ENCODE results near the gene HIBADH.
A peak's percentile ranks its signal among the peaks of the same experiment; 100 is the strongest.
"Not testable (repeated sequence)": the region's sequence is repeated elsewhere in the genome, so short reads cannot be mapped to it uniquely, and the experiment has no call there.

HIBADH gene

GRCh38 chr7:27533652-27534081 is 129.0 kb downstream of the HIBADH start:
- no peak for DNase-seq

GRCh38 chr7:27532314-27532713 is 130.4 kb downstream of the HIBADH start:
- DNase-seq, result no peak

- no peak for DNase-seq
Observed at GRCh38 chr7:27527348-27527714, 135.4 kb downstream of the HIBADH start.

- no peak for DNase-seq
Observed at GRCh38 chr7:27526611-27527347, 135.9 kb downstream of the HIBADH start.

GRCh38 chr7:27526131-27526530 is 136.6 kb downstream of the HIBADH start:
- DNase-seq, result no peak

GRCh38 chr7:27523321-27523720 is 139.4 kb downstream of the HIBADH start:
- DNase-seq, result no peak

GRCh38 chr7:27522566-27522965 is 140.1 kb downstream of the HIBADH start:
- no peak for DNase-seq

- no peak for DNase-seq
Observed at GRCh38 chr7:27520815-27521790, 141.6 kb downstream of the HIBADH start.

- DNase-seq, result no peak
Observed at GRCh38 chr7:27519793-27520469, 142.8 kb downstream of the HIBADH start.

DNA sequence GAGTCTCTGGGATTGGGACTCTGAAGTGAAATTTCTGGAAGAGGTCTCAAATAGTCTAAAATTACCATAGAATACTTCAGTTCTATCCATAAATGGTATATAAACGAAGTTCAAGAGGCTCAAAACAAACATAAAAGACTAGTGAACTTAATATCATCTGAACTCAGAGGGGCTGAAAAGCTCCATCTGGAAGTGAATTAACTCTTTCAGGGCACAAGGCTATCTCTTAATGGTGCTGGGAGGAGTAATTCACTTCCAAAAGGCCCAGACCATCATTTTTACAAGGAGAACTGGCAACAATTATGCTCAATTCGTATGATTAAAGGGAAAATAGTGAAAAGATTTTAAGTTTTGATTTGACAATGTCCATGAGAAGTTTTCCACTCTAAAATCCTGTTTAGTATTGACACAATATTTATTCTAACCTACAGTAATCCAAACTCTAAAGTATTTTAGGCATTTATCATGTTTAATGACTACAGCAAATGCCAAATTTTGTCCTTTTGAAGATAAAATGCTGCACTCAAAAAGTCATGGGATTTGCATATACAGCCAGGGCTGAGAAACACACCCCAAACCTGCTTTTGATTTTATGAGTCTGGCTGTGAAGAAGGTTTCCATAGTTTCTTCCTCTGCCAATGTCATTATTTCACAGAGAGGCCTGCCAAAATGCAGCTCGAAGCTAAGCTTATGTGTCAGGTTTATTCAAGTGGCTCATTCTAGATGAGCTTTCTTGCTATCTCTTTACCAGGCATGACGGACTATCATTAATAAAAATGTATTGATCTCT is 143.9 kb downstream of the HIBADH start:
- DNase-seq, result no peak

- DNase-seq, result peak; percentile 73
Observed at GRCh38 chr7:27516421-27516820, 146.3 kb downstream of the HIBADH start.

GRCh38 chr7:27515933-27516332 is 146.8 kb downstream of the HIBADH start:
- DNase-seq, result peak; percentile 95

GRCh38 chr7:27514861-27515260 is 147.8 kb downstream of the HIBADH start:
- no peak for DNase-seq

- no peak for DNase-seq
Observed at GRCh38 chr7:27513885-27514284, 148.8 kb downstream of the HIBADH start.

- DNase-seq, result not testable (repeated sequence)
Observed at GRCh38 chr7:27511370-27511769, 151.3 kb downstream of the HIBADH start.

DNA sequence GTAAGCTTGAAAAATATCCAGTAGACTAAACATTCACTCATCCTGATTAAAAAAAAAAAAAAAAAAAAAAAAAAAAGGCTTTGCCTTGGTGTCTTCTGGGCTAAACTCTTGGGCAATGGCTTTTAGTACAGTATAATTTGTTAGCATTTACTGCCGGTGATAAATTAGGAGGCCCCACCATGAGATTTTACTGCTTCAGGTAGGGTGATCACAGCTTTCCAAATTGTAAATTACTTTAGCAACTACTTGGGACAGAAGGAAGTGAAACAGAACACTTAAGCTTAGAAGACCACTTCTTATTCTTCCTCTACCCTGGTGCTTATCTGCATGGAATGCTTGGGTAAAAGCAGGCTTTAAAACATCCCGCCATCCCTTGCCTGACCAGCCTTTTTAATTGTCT is 152.1 kb downstream of the HIBADH start:
- DNase-seq, result no peak

GRCh38 chr7:27501879-27502278 is 160.8 kb downstream of the HIBADH start:
- not testable (repeated sequence) for DNase-seq

DNA sequence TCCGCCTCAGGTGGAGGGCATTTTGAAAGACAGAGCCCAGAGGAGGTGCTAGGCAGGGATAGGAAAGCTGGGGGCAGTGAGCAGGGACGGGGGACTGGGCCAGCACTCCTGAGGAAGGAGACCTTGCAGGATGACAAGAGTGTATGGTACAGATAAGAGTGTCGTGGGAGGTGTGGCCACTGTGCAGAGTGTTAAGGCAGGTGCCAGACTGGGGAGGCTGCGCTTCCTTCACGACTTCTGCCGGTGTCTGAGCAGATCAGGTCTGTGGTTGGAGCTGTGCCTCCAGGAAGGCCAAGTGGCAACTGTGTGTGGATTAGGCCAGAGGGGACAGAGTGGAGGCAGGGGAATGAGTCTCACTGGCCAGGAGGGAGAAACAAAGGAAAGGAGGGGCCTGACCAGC is 161.7 kb downstream of the HIBADH start:
- no peak for DNase-seq

DNA sequence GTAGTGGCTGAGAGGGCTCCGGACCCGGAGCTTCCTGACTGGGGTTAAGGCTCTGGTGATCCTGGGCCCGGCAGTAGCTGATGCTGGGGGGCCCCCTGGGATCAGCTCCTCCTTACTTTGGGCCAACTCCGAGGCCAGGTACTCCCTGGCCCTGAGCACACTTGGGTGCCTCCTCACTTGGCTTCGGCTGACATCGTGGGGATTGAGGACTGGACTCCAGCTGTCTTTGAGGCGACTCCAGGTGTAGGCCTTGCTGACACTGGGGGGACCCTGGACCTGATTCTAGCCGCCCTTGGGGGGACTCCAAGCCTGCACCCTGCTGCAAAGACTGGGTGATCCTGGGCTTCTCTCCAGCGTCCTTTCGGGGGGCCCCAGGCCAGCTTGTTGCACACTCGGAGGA is 170.5 kb downstream of the HIBADH start:
- DNase-seq, result no peak

GRCh38 chr7:27491534-27491933 is 171.1 kb downstream of the HIBADH start:
- DNase-seq, result peak; percentile 44

GRCh38 chr7:27487509-27487908 is 175.2 kb downstream of the HIBADH start:
- no peak for DNase-seq

DNA sequence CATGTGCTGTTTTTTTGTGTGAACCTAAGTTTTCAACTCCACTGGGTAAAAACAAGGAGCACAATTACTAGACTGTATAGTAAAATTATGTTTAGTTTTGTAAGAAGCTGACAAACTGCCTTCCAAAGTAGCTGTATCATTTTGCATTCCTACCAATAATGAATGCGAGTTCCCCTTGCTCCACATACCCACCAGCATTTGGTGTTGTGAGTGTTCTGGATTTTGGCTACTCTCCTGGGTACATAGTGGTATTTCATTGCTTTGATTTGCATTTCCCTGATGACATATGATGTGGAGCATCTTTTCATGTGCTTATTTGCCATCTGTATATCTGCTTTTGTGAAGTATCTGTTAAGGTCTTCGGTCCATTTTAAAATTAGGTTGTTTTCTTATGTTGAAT is 178.2 kb downstream of the HIBADH start:
- DNase-seq, result no peak

DNA sequence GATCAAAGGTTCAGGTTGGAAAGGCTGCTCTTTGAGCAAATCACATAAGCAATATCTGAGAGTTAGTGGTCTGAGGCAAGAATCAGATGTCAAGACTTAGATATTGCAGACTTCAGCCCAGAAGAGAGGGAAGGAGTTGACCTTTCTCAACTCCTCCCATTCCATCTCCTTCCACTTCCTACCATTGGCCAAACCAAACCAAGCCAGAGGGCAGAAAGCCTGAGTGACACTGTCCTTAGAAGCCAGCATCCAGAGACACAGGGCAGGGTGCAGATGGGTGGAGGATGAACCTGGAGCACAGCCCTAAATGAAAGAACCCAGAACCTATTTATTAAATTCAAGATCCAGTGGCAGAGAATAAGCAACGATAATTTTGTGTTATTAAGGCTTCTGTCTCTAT is 180.5 kb downstream of the HIBADH start:
- no peak for DNase-seq

All from islet precursor cell (in vitro differentiated cells).